ENCODE data around the gene EFNB3.
A peak's percentile ranks its signal among the peaks of the same experiment; 100 is the strongest.

Gene EFNB3

GRCh38 chr17:7702776-7703175, 2.2 kb upstream of the EFNB3 start:
- no peak overlapping the region for H3K4me3 ChIP-seq (ENCODE audit: low read depth, low read length)
- no peaks in the 10 kb centered on the region for H3K9me3 ChIP-seq (ENCODE audit: severe bottlenecking)
- no peak overlapping the region for H3K27ac ChIP-seq
- TF ChIP-seq CTCF (IDR thresholded peaks at IDR 0.05; ENCODE audit: low read depth, low read length): no peak
- peaks cover 18% of the 10 kb centered on the region for H3K36me3 ChIP-seq
- no peak for DNase-seq
- peaks cover 22% of the 10 kb centered on the region for H3K27me3 ChIP-seq (ENCODE audit: insufficient read depth, low read depth, severe bottlenecking)

- peak; percentile 52 for DNase-seq
- no peak for TF ChIP-seq CTCF (IDR thresholded peaks at IDR 0.05; ENCODE audit: low read depth, low read length)
- peaks cover 18% of the 10 kb centered on the region for H3K36me3 ChIP-seq
- H3K4me3 ChIP-seq (ENCODE audit: low read depth, low read length): no peak overlapping the region
- no peaks in the 10 kb centered on the region for H3K9me3 ChIP-seq (ENCODE audit: severe bottlenecking)
- peaks cover 22% of the 10 kb centered on the region for H3K27me3 ChIP-seq (ENCODE audit: insufficient read depth, low read depth, severe bottlenecking)
- no peak overlapping the region for H3K27ac ChIP-seq
Observed at GRCh38 chr17:7703584-7704479, 1.2 kb upstream of the EFNB3 start.

- TF ChIP-seq CTCF (IDR thresholded peaks at IDR 0.05; ENCODE audit: low read depth, low read length): no peak
- H3K27ac ChIP-seq: no peak overlapping the region
- DNase-seq: peak; percentile 28
- H3K9me3 ChIP-seq (ENCODE audit: severe bottlenecking): no peaks in the 10 kb centered on the region
- H3K27me3 ChIP-seq (ENCODE audit: insufficient read depth, low read depth, severe bottlenecking): peaks cover 22% of the 10 kb centered on the region
- H3K4me3 ChIP-seq (ENCODE audit: low read depth, low read length): peak overlapping the region; percentile 65
- peaks cover 18% of the 10 kb centered on the region for H3K36me3 ChIP-seq
Observed at GRCh38 chr17:7705269-7706255, 560 bp downstream of the EFNB3 start.

- Histone ChIP-seq H3K27me3 (ENCODE audit: insufficient read depth, low read depth, severe bottlenecking) (peaks cover 22% of the 10 kb centered on the region), H3K4me3 (ENCODE audit: low read depth, low read length) (no peak overlapping the region), H3K36me3 (peaks cover 10% of the 10 kb centered on the region), H3K9me3 (ENCODE audit: severe bottlenecking) (no peaks in the 10 kb centered on the region), H3K27ac (no peak overlapping the region)
- no peak for TF ChIP-seq CTCF (IDR thresholded peaks at IDR 0.05; ENCODE audit: low read depth, low read length)
- DNase-seq: no peak
Observed at GRCh38 chr17:7706631-7707354, 1.8 kb downstream of the EFNB3 start.

GRCh38 chr17:7707446-7707845, 2.4 kb downstream of the EFNB3 start:
- TF ChIP-seq CTCF (IDR thresholded peaks at IDR 0.05; ENCODE audit: low read depth, low read length): no peak
- Histone ChIP-seq H3K27me3 (ENCODE audit: insufficient read depth, low read depth, severe bottlenecking) (peaks cover 22% of the 10 kb centered on the region), H3K4me3 (ENCODE audit: low read depth, low read length) (no peak overlapping the region), H3K27ac (no peak overlapping the region), H3K9me3 (ENCODE audit: severe bottlenecking) (no peaks in the 10 kb centered on the region), H3K36me3 (peaks cover 4% of the 10 kb centered on the region)
- DNase-seq: no peak
